Nephron (organoid): ENCODE measurements around the gene OSGEP.
A peak's percentile ranks its signal among the peaks of the same experiment; 100 is the strongest.

ENCODE experiments used
- H3K27ac Mint-ChIP-seq, 3 experiments: 2 replicates each; pipeline ENCODE4 v1.8.0; 2020; ENCODE audit warnings: mixed read lengths in 3 of 3, mild to moderate bottlenecking in 2 of 3, moderate library complexity in 1 of 3
- H3K27me3 Mint-ChIP-seq: 2 replicates; pipeline ENCODE4 v1.8.0; 2021; ENCODE audit warnings: low read depth, mild to moderate bottlenecking, moderate library complexity, mixed read lengths
- H3K36me3 Mint-ChIP-seq: 2 replicates; pipeline ENCODE4 v1.8.0; 2020; ENCODE audit warnings: low read depth, mixed read lengths
- H3K4me1 Mint-ChIP-seq: 2 replicates; pipeline ENCODE4 v1.8.0; 2020; ENCODE audit warnings: mixed read lengths
- H3K4me3 Mint-ChIP-seq, 3 experiments: 2 replicates each; pipeline ENCODE4 v1.8.0; 2020; ENCODE audit warnings: mild to moderate bottlenecking in 3 of 3, mixed read lengths in 3 of 3, moderate library complexity in 2 of 3
- H3K9me3 Mint-ChIP-seq: 2 replicates; pipeline ENCODE4 v1.8.0; 2020; ENCODE audit warnings: mixed read lengths
- TF ChIP-seq, protein P1 (sequence below), 3 experiments: fragments of 200-600 bp; sonication (generic); IDR thresholded peaks; one replicate each; pipeline ENCODE4 v1.5.0; 2021; ENCODE audit warnings: antibody characterized with exemption in 3 of 3; ENCODE audit not compliant: unreplicated experiment in 3 of 3

The OSGEP gene

DNA sequence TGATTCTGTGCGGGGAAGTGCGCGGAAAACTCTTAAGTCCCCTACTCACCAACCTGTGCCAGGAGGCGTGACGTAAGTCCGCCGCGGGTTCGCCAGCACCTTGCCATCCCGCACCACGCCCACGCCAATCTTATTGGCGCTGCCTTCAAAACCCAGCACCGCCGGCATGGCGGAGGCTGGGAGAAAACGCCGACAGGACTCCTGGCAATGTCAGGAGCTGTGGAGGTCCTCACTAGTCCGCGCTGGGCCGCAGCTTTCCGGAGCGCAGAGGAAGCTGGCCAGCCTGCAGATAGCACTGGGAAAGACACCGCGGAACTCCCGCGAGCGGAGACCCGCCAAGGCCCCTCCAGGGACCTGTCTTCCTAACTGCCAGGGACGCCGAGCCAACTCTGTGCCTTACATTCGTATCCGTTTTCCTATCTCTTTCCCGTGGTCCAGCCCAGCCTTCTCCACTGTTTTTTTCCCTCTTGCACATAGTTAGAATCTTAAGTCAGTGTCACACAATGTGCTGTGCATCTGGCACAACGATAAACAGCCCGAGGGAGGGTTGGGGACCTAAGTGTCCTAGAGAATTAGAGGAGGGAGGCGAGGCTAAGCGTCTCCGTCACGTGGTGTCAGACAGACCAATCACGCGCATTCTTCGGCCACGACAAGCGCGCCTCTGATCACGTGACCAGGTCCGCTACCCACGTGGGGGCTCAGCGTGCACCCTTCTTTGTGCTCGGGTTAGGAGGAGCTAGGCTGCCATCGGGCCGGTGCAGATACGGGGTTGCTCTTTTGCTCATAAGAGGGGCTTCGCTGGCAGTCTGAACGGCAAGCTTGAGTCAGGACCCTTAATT is at the start of gene OSGEP, which contains the start of gene APEX1:
OSGEP (minus strand) TSS at position 297 of the 839 bp plus-strand sequence; CDS start at position 168, 129 bp downstream.
APEX1 (plus strand) TSS at position 711 of the 839 bp plus-strand sequence. CDS start 420 bp downstream, outside the sequence.
- Mint-ChIP-seq H3K36me3 (peaks cover 35% of the 10 kb centered on the region), H3K27ac (no peak within 1 kb of the TSS), H3K4me1 (peaks cover under 1% of the 10 kb centered on the region), H3K4me3 (peak within 1 kb of the TSS; percentile 7 to 47 (median 19)), H3K27me3 (no peaks in the 10 kb centered on the region), H3K9me3 (no peaks in the 10 kb centered on the region)
- TF ChIP-seq, protein P1, sequence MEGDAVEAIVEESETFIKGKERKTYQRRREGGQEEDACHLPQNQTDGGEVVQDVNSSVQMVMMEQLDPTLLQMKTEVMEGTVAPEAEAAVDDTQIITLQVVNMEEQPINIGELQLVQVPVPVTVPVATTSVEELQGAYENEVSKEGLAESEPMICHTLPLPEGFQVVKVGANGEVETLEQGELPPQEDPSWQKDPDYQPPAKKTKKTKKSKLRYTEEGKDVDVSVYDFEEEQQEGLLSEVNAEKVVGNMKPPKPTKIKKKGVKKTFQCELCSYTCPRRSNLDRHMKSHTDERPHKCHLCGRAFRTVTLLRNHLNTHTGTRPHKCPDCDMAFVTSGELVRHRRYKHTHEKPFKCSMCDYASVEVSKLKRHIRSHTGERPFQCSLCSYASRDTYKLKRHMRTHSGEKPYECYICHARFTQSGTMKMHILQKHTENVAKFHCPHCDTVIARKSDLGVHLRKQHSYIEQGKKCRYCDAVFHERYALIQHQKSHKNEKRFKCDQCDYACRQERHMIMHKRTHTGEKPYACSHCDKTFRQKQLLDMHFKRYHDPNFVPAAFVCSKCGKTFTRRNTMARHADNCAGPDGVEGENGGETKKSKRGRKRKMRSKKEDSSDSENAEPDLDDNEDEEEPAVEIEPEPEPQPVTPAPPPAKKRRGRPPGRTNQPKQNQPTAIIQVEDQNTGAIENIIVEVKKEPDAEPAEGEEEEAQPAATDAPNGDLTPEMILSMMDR (IDR thresholded peaks at IDR 0.05; ENCODE audit: unreplicated experiment in 3 of 3) = no peak

DNA sequence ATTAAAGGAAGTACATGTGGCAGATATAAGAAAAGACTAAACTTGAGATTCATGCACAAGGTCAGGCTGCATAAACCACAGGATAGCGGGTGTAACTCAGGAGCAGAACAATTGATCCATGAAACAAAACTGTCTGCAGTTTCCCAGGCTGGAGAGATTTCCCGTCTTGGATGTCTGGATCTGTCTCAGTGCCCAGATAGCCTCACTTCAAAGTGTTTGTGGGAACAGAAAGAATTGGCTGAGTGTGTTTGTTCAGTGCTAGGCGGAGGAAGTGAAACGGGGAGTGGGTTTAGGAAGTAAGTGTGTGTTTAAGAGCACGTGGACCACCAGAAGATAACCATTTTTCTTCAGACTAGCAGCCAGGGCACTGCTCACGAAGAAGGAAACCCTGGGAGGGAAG is 49.3 kb upstream of the OSGEP start:
- Mint-ChIP-seq H3K4me1 (peaks cover 4% of the 10 kb centered on the region), H3K4me3 (no peak overlapping the region), H3K27ac (peak overlapping the region; percentile 28 to 59 (median 33)), H3K36me3 (peaks cover 4% of the 10 kb centered on the region), H3K27me3 (no peaks in the 10 kb centered on the region), H3K9me3 (peaks cover 6% of the 10 kb centered on the region)
- TF ChIP-seq, protein P1 (IDR thresholded peaks at IDR 0.05; ENCODE audit: unreplicated experiment in 3 of 3) = no peak

DNA sequence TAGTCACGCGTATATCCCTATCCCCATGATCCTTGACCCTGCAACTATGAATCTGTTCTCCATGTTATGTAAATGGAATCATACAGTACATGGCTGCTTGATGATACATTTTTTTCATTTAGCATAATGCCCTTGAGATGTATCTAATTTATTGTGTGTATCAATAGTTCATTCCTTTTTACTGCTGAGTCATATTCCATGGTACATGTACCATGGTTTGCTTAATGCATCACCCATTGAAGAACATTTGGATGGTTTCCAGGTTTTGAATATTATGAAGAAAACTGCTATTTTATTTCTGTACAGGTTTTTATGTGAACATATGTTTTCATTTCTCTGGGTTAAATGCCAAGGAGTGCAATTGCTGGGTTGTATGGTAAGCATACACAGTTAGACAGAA is 46.7 kb upstream of the OSGEP start:
- TF ChIP-seq, protein P1 (IDR thresholded peaks at IDR 0.05; ENCODE audit: unreplicated experiment in 3 of 3) = no peak
- Mint-ChIP-seq H3K4me1 (peaks cover 4% of the 10 kb centered on the region), H3K9me3 (peaks cover 6% of the 10 kb centered on the region), H3K36me3 (peaks cover 4% of the 10 kb centered on the region), H3K4me3 (no peak overlapping the region), H3K27me3 (no peaks in the 10 kb centered on the region), H3K27ac (no peak overlapping the region)

DNA sequence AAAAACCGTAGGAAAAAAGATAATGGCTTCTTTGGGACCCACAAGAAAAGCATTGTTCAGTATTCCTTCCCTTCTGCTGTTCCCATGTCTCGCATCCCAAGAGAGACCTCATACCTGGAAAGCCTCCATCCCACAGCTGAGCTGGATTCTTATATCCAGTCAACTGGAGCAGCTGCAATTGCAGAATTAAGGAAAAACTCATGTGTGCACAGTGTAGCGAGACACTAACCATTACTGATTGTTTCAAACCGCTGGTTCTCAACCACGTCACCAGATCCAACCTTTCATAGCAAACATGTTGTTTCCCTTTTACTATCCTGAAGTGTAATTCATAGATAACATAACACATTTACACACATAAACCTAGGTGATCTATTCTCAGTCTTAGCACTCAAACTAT is 45.3 kb upstream of the OSGEP start:
- Mint-ChIP-seq H3K27ac (no peak overlapping the region), H3K36me3 (peaks cover 4% of the 10 kb centered on the region), H3K9me3 (peaks cover 6% of the 10 kb centered on the region), H3K27me3 (peaks cover 4% of the 10 kb centered on the region), H3K4me3 (no peak overlapping the region), H3K4me1 (peaks cover 4% of the 10 kb centered on the region)
- TF ChIP-seq, protein P1 (IDR thresholded peaks at IDR 0.05; ENCODE audit: unreplicated experiment in 3 of 3) = no peak

DNA sequence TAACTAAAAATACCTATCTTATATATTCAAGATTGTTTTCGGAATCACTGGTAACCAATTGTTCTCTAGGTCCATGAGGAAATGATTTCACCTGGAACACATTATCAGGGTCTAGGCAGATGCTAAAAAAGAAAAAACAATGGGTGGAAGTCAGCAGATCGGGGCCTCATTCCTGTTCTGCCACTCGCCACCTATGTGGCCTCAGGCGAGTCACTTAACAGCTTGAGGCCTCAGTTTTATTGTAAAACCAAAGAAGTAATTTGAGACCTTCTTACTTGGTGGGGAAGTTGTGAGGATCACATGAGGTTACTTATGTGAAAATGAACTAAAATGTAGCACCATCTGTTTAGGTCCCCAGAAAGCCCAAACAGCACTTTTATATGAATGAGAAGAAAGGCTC is 44.5 kb upstream of the OSGEP start:
- TF ChIP-seq, protein P1 (IDR thresholded peaks at IDR 0.05; ENCODE audit: unreplicated experiment in 3 of 3) = no peak
- no peak overlapping the region for H3K4me3 Mint-ChIP-seq
- peak overlapping the region in 1 of 3 experiments; percentile 4 for H3K27ac Mint-ChIP-seq
- peaks cover 4% of the 10 kb centered on the region for H3K4me1 Mint-ChIP-seq
- H3K9me3 Mint-ChIP-seq = peaks cover 6% of the 10 kb centered on the region
- peaks cover 4% of the 10 kb centered on the region for H3K27me3 Mint-ChIP-seq
- H3K36me3 Mint-ChIP-seq = peaks cover 4% of the 10 kb centered on the region
